ENCODE measurements around the gene B3GALNT2.
A peak's percentile ranks its signal among the peaks of the same experiment; 100 is the strongest.

Gene B3GALNT2

GRCh38 chr1:235527196-235527814 is 23.1 kb upstream of the B3GALNT2 start:
- ChIA-PET POLR2A (no interaction called here), CTCF (interaction anchor here (0.7 to 2.6 kb wide), 8 partner anchors 10 to 204 kb away, joined by 3 to 18 read pairs (median 3); no protein-coding TSS in a partner anchor)
- no peaks in the 10 kb centered on the region for H3K4me1 ChIP-seq (ENCODE audit: control insufficient read depth, insufficient read depth, low read length)
- no peak overlapping the region for H3K27ac ChIP-seq (ENCODE audit: extremely low read depth, low read depth, low read length)
- no peak overlapping the region for H3K4me3 ChIP-seq (ENCODE audit: low read depth, low read length)
- no peaks in the 10 kb centered on the region for H3K36me3 ChIP-seq (ENCODE audit: control insufficient read depth in 2 of 2, insufficient read depth in 1 of 2, low read length in 2 of 2)
- H3K9me3 ChIP-seq (ENCODE audit: control insufficient read depth, insufficient read depth, low read depth, low read length): no peaks in the 10 kb centered on the region
- TF ChIP-seq GLI2 (tag by site-specific recombination; IDR thresholded peaks at IDR 0.05; ENCODE audit: borderline replicate concordance, low read depth) (no peak), ZBTB20 (tag by site-specific recombination; IDR thresholded peaks at IDR 0.05) (no peak), ZNF274 (IDR thresholded peaks at IDR 0.05; ENCODE audit: low read length) (no peak), ZNF274 (tag by site-specific recombination; IDR thresholded peaks at IDR 0.05; ENCODE audit: borderline replicate concordance) (no peak), HIC1 (tag by site-specific recombination; IDR thresholded peaks at IDR 0.05) (no peak), HOXD13 (CRISPR knock-in tag; IDR thresholded peaks at IDR 0.05; ENCODE audit: borderline replicate concordance) (no peak), GLI4 (tag by site-specific recombination; IDR thresholded peaks at IDR 0.05) (no peak), RBAK (tag by site-specific recombination; IDR thresholded peaks at IDR 0.05) (no peak), ZNF157 (tag by site-specific recombination; IDR thresholded peaks at IDR 0.05) (no peak), ZNF280D (tag by site-specific recombination; IDR thresholded peaks at IDR 0.05) (no peak), ZNF404 (tag by site-specific recombination; IDR thresholded peaks at IDR 0.05) (no peak), ZNF449 (tag by site-specific recombination; IDR thresholded peaks at IDR 0.05) (no peak), ZNF513 (tag by site-specific recombination; IDR thresholded peaks at IDR 0.05) (no peak)

GRCh38 chr1:235525314-235525713 is 21.1 kb upstream of the B3GALNT2 start:
- no peak for TF ChIP-seq ZBTB44 (tag by site-specific recombination; IDR thresholded peaks at IDR 0.05)
- peak; percentile 31; the same call in 1 of the 2 replicates for TF ChIP-seq ZFHX2 (tag by site-specific recombination; conservative IDR thresholded peaks at IDR 0.05)
- Histone ChIP-seq H3K36me3 (ENCODE audit: control insufficient read depth in 2 of 2, insufficient read depth in 1 of 2, low read length in 2 of 2) (no peaks in the 10 kb centered on the region), H3K27ac (ENCODE audit: extremely low read depth, low read depth, low read length) (no peak overlapping the region), H3K9me3 (ENCODE audit: control insufficient read depth, insufficient read depth, low read depth, low read length) (no peaks in the 10 kb centered on the region), H3K4me1 (ENCODE audit: control insufficient read depth, insufficient read depth, low read length) (no peaks in the 10 kb centered on the region), H3K4me3 (ENCODE audit: low read depth, low read length) (no peak overlapping the region)
- ChIA-PET POLR2A (no interaction called here), CTCF (interaction anchor here (0.7 to 1.1 kb wide), 4 partner anchors 11 to 905 kb away, joined by 3 to 4 read pairs (median 4); partner anchors contain the start of gene GNG4)
